A549 (cell line): ENCODE measurements around the gene UMOD. TPM values are rescaled to one million over a fixed set of nuclear protein-coding genes. Genes with fewer than 3 reads are reported as not detected.

Experiments used
- ATAC-seq, 2 experiments: fragments of 200-7000 bp in 1 of 2; fragments of >200 bp in 1 of 2; cut with Nextera tagmentation in 1 of 2; cut with Tn5 transposase in 1 of 2; 3 replicates each; pipeline versions ENCODE4 v1.8.0 to v1.9.1; 2018 to 2020; ENCODE audit warnings: mild to moderate bottlenecking in 1 of 2, moderate library complexity in 1 of 2
- CTCF ChIA-PET: fragments of 300-600 bp; sonication (Branson Sonifier 250); formaldehyde crosslinking; extraction: SDS; loops from one replicate; lab custom pipeline; 2021; ENCODE audit warnings: antibody characterized with exemption, inconsistent platforms; lab: Yijun Ruan, JAX
- POLR2A ChIA-PET: fragments of 350-600 bp; formaldehyde crosslinking; extraction: SDS; loops from one replicate; lab custom pipeline; 2021; ENCODE audit warnings: antibody characterized with exemption, inconsistent platforms; lab: Yijun Ruan, JAX
- DNase-seq, 2 experiments: peaks; one replicate each; pipeline versions ENCODE4 v3.0.0 to v3.0.0-alpha.2; 2011 to 2016; ENCODE audit warnings: low read depth in 1 of 2, low spot score in 1 of 2
- FAIRE-seq: peaks from 2 replicates; lab custom pipeline; 2011; peaks lifted over from hg19 to GRCh38; lab: Jason Lieb, UNC
- H3K27ac ChIP-seq, 2 experiments: fragments of >200 bp; sonication (Bioruptor Twin); formaldehyde crosslinking; 3 replicates each; pipeline ENCODE4 v1.5.1; 2016 to 2017
- H3K4me1 ChIP-seq: fragments of >200 bp; sonication (Bioruptor Twin); formaldehyde crosslinking; 3 replicates; pipeline ENCODE4 v1.6.1; 2016
- H3K4me2 ChIP-seq: fragments of >200 bp; sonication (Bioruptor Twin); formaldehyde crosslinking; 3 replicates; pipeline ENCODE4 v1.6.1; 2016
- H3K4me3 ChIP-seq: fragments of >200 bp; sonication (Bioruptor Twin); formaldehyde crosslinking; 3 replicates; pipeline ENCODE4 v1.5.1; 2016
- H3K9me3 ChIP-seq: fragments of >200 bp; sonication (Bioruptor Twin); formaldehyde crosslinking; 3 replicates; pipeline ENCODE4 v1.6.1; 2016
- E2F6 ChIP-seq: IDR thresholded peaks from 2 replicates; pipeline ENCODE4 v1.6.1; 2012; ENCODE audit warnings: low read depth, borderline replicate concordance
- HDAC2 ChIP-seq: fragments of 200-600 bp; sonication (generic); IDR thresholded peaks from 2 replicates; pipeline ENCODE4 v1.6.1; 2016
- HEYL ChIP-seq: fragments of 250-450 bp; sonication (Bioruptor Pico); IDR thresholded peaks from 2 replicates; pipeline ENCODE4 v1.8.0; 2021; ENCODE audit warnings: mild to moderate bottlenecking, moderate library complexity
- HOXA7 ChIP-seq: fragments of 250-450 bp; sonication (Bioruptor Pico); IDR thresholded peaks from 2 replicates; pipeline ENCODE4 v1.5.0; 2020; ENCODE audit warnings: mild to moderate bottlenecking, moderate library complexity
- HOXB13 ChIP-seq: fragments of 250-450 bp; sonication (Bioruptor Pico); IDR thresholded peaks from 2 replicates; pipeline ENCODE4 v1.5.0; 2020; ENCODE audit warnings: low read depth, mild to moderate bottlenecking, moderate library complexity
- HOXB5 ChIP-seq: fragments of 250-450 bp; sonication (Bioruptor Pico); IDR thresholded peaks from 2 replicates; pipeline ENCODE4 v1.5.0; 2020; ENCODE audit warnings: mild to moderate bottlenecking, moderate library complexity
- JUN ChIP-seq, 2 experiments: fragments of >200 bp; sonication (Bioruptor Twin); formaldehyde crosslinking; IDR thresholded peaks; 2 replicates in 1 of 2; 3 replicates in 1 of 2; pipeline ENCODE4 v1.6.1; 2016 to 2017
- POLR2AphosphoS2 ChIP-seq: conservative IDR thresholded peaks from 2 replicates; pipeline ENCODE4 v1.6.1; 2012; ENCODE audit warnings: low read length, improper control_type of control experiment, inconsistent platforms
- RAD21 ChIP-seq, 2 experiments: fragments of >200 bp in 1 of 2; sonication (Bioruptor Twin) in 1 of 2; formaldehyde crosslinking in 1 of 2; IDR thresholded peaks in 1 of 2; conservative IDR thresholded peaks in 1 of 2; 2 replicates in 1 of 2; 3 replicates in 1 of 2; pipeline ENCODE4 v1.6.1; 2012 to 2018; ENCODE audit warnings: inconsistent platforms in 1 of 2
- RNF2 ChIP-seq: fragments of 200-600 bp; sonication (generic); IDR thresholded peaks from 2 replicates; pipeline ENCODE4 v1.6.1; 2016; ENCODE audit warnings: low read depth, mild to moderate bottlenecking, antibody characterized with exemption, moderate library complexity, borderline replicate concordance
- SMC3 ChIP-seq: fragments of >200 bp; sonication (Bioruptor Twin); formaldehyde crosslinking; IDR thresholded peaks from 3 replicates; pipeline ENCODE4 v1.6.1; 2018; ENCODE audit warnings: inconsistent platforms
- TP53 ChIP-seq: fragments of 250-450 bp; sonication (Bioruptor Pico); IDR thresholded peaks from 2 replicates; pipeline ENCODE4 v1.5.0; 2021; ENCODE audit warnings: mild to moderate bottlenecking, moderate library complexity
- ZC3H11A ChIP-seq: fragments of 450-650 bp; IDR thresholded peaks from 2 replicates; pipeline ENCODE4 v1.6.1; 2014; ENCODE audit warnings: antibody characterized with exemption, mild to moderate bottlenecking
- WGBS: methylation state at CpG from one replicate; pipeline ENCODE4 v1.1.6; 2017; ENCODE audit errors: missing lambda C conversion rate; 5-methylcytosine and 5-hydroxymethylcytosine counted together
- polyA plus RNA-seq, 4 experiments: library from polyadenylated mRNA; depleted of rRNA in 3 of 4; stranded (reverse); fragments of >200 nt; fragmentation: RNase III in 1 of 4; extraction: RNeasy Plus Mini Kit Qiagen cat#74134 plus additional on column Dnase treatment in 1 of 4; gene quantifications; 2 replicates in 3 of 4; 3 replicates in 1 of 4; pipeline ENCODE4 v1.2.3, GENCODE V29; 2011 to 2017
- TF ChIP-seq, protein P1 (sequence below): fragments of >200 bp; sonication (Bioruptor Twin); formaldehyde crosslinking; IDR thresholded peaks from 3 replicates; pipeline ENCODE4 v1.5.1; 2016
- TF ChIP-seq, protein P2 (sequence below): IDR thresholded peaks from 2 replicates; pipeline ENCODE4 v1.6.1; 2012
- TF ChIP-seq, protein P3 (sequence below): fragments of >200 bp; sonication (Bioruptor Twin); formaldehyde crosslinking; IDR thresholded peaks from 2 replicates; pipeline ENCODE4 v1.6.1; 2016
- TF ChIP-seq, protein P4 (sequence below): fragments of 250-450 bp; sonication (Bioruptor Pico); IDR thresholded peaks from 2 replicates; pipeline ENCODE4 v1.5.0; 2021; ENCODE audit warnings: mild to moderate bottlenecking, moderate library complexity, borderline replicate concordance

Gene UMOD
- polyA plus RNA-seq, 2 of the 4 experiments (the other 2 are of a cell fraction): not detected

- ATAC-seq (peak; percentile 88 to 98), FAIRE-seq (no peak), DNase-seq (peak; percentile 70 to 74)
- Histone ChIP-seq H3K27ac (no peak overlapping the region), H3K4me2 (peak overlapping the region; percentile 45; the same call in 2 of the 3 replicates), H3K4me1 (no peaks in the 10 kb centered on the region), H3K4me3 (no peak overlapping the region), H3K9me3 (no peaks in the 10 kb centered on the region)
- TF ChIP-seq SMC3 (peak; percentile 69), HEYL (CRISPR knock-in tag) (no peak), POLR2AphosphoS2 (no peak), RNF2 (no peak), HOXB5 (no peak), HDAC2 (no peak), HOXB13 (no peak), E2F6 (no peak), RAD21 (conservative IDR thresholded peaks at IDR 0.05 in 1 of 2, IDR thresholded peaks at IDR 0.05 in 1 of 2) (peak; percentile 77 to 84)
- TF ChIP-seq, protein P1, sequence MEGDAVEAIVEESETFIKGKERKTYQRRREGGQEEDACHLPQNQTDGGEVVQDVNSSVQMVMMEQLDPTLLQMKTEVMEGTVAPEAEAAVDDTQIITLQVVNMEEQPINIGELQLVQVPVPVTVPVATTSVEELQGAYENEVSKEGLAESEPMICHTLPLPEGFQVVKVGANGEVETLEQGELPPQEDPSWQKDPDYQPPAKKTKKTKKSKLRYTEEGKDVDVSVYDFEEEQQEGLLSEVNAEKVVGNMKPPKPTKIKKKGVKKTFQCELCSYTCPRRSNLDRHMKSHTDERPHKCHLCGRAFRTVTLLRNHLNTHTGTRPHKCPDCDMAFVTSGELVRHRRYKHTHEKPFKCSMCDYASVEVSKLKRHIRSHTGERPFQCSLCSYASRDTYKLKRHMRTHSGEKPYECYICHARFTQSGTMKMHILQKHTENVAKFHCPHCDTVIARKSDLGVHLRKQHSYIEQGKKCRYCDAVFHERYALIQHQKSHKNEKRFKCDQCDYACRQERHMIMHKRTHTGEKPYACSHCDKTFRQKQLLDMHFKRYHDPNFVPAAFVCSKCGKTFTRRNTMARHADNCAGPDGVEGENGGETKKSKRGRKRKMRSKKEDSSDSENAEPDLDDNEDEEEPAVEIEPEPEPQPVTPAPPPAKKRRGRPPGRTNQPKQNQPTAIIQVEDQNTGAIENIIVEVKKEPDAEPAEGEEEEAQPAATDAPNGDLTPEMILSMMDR: peak; percentile 66
- TF ChIP-seq, protein P2, sequence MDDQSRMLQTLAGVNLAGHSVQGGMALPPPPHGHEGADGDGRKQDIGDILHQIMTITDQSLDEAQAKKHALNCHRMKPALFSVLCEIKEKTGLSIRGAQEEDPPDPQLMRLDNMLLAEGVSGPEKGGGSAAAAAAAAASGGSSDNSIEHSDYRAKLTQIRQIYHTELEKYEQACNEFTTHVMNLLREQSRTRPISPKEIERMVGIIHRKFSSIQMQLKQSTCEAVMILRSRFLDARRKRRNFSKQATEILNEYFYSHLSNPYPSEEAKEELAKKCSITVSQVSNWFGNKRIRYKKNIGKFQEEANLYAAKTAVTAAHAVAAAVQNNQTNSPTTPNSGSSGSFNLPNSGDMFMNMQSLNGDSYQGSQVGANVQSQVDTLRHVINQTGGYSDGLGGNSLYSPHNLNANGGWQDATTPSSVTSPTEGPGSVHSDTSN: no peak
- TF ChIP-seq, protein P3, sequence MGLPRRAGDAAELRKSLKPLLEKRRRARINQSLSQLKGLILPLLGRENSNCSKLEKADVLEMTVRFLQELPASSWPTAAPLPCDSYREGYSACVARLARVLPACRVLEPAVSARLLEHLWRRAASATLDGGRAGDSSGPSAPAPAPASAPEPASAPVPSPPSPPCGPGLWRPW: no peak
- TF ChIP-seq, protein P4, sequence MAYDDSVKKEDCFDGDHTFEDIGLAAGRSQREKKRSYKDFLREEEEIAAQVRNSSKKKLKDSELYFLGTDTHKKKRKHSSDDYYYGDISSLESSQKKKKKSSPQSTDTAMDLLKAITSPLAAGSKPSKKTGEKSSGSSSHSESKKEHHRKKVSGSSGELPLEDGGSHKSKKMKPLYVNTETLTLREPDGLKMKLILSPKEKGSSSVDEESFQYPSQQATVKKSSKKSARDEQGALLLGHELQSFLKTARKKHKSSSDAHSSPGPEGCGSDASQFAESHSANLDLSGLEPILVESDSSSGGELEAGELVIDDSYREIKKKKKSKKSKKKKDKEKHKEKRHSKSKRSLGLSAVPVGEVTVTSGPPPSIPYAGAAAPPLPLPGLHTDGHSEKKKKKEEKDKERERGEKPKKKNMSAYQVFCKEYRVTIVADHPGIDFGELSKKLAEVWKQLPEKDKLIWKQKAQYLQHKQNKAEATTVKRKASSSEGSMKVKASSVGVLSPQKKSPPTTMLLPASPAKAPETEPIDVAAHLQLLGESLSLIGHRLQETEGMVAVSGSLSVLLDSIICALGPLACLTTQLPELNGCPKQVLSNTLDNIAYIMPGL (CRISPR knock-in tag): no peak
- CTCF ChIA-PET: interaction anchor here (0.6 to 10.7 kb wide), 45 partner anchors 10 to 827 kb away, joined by 3 to 374 read pairs (median 4); partner anchors contain the start of gene PDILT
- POLR2A ChIA-PET: interaction anchor here (1.3 kb wide), 1 partner anchor 476 kb away, joined by 6 read pairs; no protein-coding TSS in a partner anchor
- 23% methylated on average over 8 of the region's 11 CpGs for WGBS
These were observed 30.9 kb upstream of the UMOD start for GRCh38 chr16:20383106-20384029.

GRCh38 chr16:20382202-20382948, 29.9 kb upstream of the UMOD start:
- no peak overlapping the region for H3K27ac ChIP-seq
- H3K9me3 ChIP-seq: no peaks in the 10 kb centered on the region
- no peak for ATAC-seq
- no peaks in the 10 kb centered on the region for H3K4me1 ChIP-seq
- no peak for FAIRE-seq
- ChIA-PET POLR2A (interaction anchor here (1.3 kb wide), 1 partner anchor 475 kb away, joined by 6 read pairs; no protein-coding TSS in a partner anchor), CTCF (interaction anchor here (0.6 to 10.7 kb wide), 18 partner anchors 9 to 531 kb away, joined by 3 to 374 read pairs (median 6); no protein-coding TSS in a partner anchor)
- H3K4me2 ChIP-seq: no peak overlapping the region
- DNase-seq: no peak
- no peak for TF ChIP-seq HEYL (CRISPR knock-in tag)
- TF ChIP-seq HOXA7 (CRISPR knock-in tag): no peak
- no peak for TF ChIP-seq ZC3H11A
- TF ChIP-seq TP53 (CRISPR knock-in tag): no peak
- no peak for TF ChIP-seq JUN (IDR thresholded peaks at IDR 0.05)
- TF ChIP-seq HOXB13: no peak
- TF ChIP-seq, all 56 proteins: peak for 0
- no peak overlapping the region for H3K4me3 ChIP-seq
- WGBS: 67% methylated on average over 7 of the region's 7 CpGs
